Esophagus muscularis mucosa (tissue), 4 donors: ENCODE data around the gene DBP.

ENCODE experiments used
- CTCF ChIP-seq, 3 experiments: fragments of 200-600 bp in 2 of 3; fragments of 450-650 bp in 1 of 3; sonication (generic) in 2 of 3; IDR thresholded peaks; one replicate each; pipeline ENCODE4 v1.5.1; 2017 to 2019; ENCODE audit warnings: antibody characterized with exemption in 3 of 3, mild to moderate bottlenecking in 2 of 3, moderate library complexity in 1 of 3
- EP300 ChIP-seq: sonication (generic); formaldehyde crosslinking; IDR thresholded peaks from one replicate; pipeline ENCODE4 v1.6.1; 2017; ENCODE audit warnings: antibody characterized with exemption
- POLR2A ChIP-seq: fragments of 450-650 bp; IDR thresholded peaks from one replicate; pipeline ENCODE4 v1.6.1; 2017; ENCODE audit warnings: antibody characterized with exemption, moderate library complexity, mild to moderate bottlenecking, low read depth

GRCh38 chr19:48624791-48625723 lies 12.1 kb downstream of the DBP start:
- TF ChIP-seq CTCF (IDR thresholded peaks at IDR 0.05) = no peak
- no peak for TF ChIP-seq EP300
- TF ChIP-seq POLR2A = no peak
